ENCODE results near the gene DIP2A. TPM values are rescaled to one million over a fixed set of nuclear protein-coding genes. Genes with fewer than 3 reads are reported as not detected.

The DIP2A gene
- total RNA-seq, 4 donors from 2014 or later, result 19.9 to 40.8 (median 31.1) TPM

DNA sequence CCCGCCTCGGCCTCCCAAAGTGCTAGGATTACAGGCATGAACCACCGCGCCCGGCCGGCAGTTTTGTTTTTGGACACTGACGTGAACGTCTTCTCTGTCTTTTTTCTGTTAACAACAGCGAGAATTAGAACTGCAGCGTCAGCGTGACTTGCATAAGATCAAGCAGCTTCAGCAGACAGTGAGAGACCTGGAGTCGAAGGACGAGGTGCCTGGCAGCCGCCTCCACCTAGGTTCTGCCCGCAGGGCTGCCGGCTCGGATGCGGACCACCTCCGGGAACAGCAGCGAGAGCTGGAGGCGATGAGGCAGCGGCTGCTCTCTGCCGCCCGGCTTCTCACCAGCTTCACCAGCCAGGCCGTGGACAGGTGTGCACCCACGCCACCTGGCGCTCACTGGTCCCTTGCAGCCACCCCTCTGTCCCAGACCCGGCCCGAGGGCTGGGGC lies 22.9 kb upstream of the DIP2A start:
- Histone ChIP-seq H3K4me1 (no peaks in the 10 kb centered on the region), H3K27me3 (no peaks in the 10 kb centered on the region), H3K27ac (no peak overlapping the region), H3K4me3 (no peak overlapping the region), H3K36me3 (peaks cover 0 to 100% of the 10 kb centered on the region in 2 donors), H3K9me3 (no peaks in the 10 kb centered on the region)
- WGBS, 2 donors (ENCODE audit: low coverage in 1 of 2), result 95% methylated on average over 8 of the region's 29 CpGs; no CpG with 5 or more reads in 1 of the 2 donors
- ATAC-seq, result no peak
- no peak for TF ChIP-seq EP300 (IDR thresholded peaks at IDR 0.05)
- TF ChIP-seq POLR2A (IDR thresholded peaks at IDR 0.05), result no peak
- TF ChIP-seq, protein P1, sequence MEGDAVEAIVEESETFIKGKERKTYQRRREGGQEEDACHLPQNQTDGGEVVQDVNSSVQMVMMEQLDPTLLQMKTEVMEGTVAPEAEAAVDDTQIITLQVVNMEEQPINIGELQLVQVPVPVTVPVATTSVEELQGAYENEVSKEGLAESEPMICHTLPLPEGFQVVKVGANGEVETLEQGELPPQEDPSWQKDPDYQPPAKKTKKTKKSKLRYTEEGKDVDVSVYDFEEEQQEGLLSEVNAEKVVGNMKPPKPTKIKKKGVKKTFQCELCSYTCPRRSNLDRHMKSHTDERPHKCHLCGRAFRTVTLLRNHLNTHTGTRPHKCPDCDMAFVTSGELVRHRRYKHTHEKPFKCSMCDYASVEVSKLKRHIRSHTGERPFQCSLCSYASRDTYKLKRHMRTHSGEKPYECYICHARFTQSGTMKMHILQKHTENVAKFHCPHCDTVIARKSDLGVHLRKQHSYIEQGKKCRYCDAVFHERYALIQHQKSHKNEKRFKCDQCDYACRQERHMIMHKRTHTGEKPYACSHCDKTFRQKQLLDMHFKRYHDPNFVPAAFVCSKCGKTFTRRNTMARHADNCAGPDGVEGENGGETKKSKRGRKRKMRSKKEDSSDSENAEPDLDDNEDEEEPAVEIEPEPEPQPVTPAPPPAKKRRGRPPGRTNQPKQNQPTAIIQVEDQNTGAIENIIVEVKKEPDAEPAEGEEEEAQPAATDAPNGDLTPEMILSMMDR (IDR thresholded peaks at IDR 0.05), result no peak
- no peak for TF ChIP-seq POLR2AphosphoS5 (IDR thresholded peaks at IDR 0.05)

DNA sequence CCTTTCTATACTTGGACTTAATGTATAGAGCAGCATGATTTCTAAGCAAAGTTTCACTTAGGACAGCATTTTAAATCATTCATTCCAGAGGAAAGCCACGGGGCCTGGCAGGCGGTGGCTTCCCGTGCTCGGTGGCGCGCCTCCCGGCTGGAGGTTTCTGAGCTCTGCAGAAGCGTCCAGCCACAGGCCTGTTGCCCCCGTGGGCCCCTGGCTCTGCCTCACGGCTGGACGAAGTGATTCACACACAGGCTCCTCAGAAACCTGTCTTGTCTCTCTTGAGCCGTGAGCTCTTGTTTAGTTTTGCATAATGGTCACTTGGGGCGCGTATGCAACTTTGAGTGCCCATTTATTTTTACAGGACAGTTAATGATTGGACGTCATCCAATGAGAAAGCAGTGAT lies 22.1 kb upstream of the DIP2A start:
- no peak overlapping the region for H3K27ac ChIP-seq
- H3K9me3 ChIP-seq, result no peaks in the 10 kb centered on the region
- WGBS, 2 donors (ENCODE audit: low coverage in 1 of 2), result 100% methylated on average over 1 of the region's 15 CpGs; no CpG with 5 or more reads in 1 of the 2 donors
- peaks cover 0 to 100% of the 10 kb centered on the region in 2 donors for H3K36me3 ChIP-seq
- H3K4me1 ChIP-seq, result no peaks in the 10 kb centered on the region
- TF ChIP-seq EP300 (IDR thresholded peaks at IDR 0.05) (no peak), POLR2AphosphoS5 (IDR thresholded peaks at IDR 0.05) (no peak), POLR2A (IDR thresholded peaks at IDR 0.05) (no peak)
- TF ChIP-seq, protein P1 (IDR thresholded peaks at IDR 0.05), result no peak
- no peaks in the 10 kb centered on the region for H3K27me3 ChIP-seq
- H3K4me3 ChIP-seq, result no peak overlapping the region
- ATAC-seq, result no peak

DNA sequence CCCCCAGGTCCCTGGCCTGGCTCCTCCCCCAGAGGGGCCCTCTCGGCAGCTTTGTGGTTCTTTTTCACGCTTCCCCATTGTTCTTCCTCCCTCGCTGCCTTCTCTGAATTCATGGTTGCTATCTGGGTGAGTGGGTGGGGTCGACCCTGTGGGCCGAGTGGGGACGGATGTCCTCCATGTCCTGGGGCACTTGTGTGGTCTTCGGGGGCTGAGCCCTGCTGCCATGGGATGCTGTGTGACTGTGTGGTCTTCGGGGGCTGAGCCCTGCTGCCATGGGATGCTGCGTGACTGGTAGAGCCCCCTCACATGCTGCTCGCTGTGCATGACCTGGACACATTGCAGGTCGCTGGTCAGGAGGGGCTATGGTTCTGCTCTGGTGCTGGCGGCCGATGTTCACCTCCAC lies 21.6 kb upstream of the DIP2A start:
- Histone ChIP-seq H3K4me1 (no peaks in the 10 kb centered on the region), H3K27ac (no peak overlapping the region), H3K4me3 (no peak overlapping the region), H3K27me3 (no peaks in the 10 kb centered on the region), H3K36me3 (peaks cover 0 to 100% of the 10 kb centered on the region in 2 donors), H3K9me3 (no peaks in the 10 kb centered on the region)
- no peak for ATAC-seq
- TF ChIP-seq EP300 (IDR thresholded peaks at IDR 0.05) (no peak), POLR2A (IDR thresholded peaks at IDR 0.05) (no peak), POLR2AphosphoS5 (IDR thresholded peaks at IDR 0.05) (no peak)
- TF ChIP-seq, protein P1 (IDR thresholded peaks at IDR 0.05), result no peak
- WGBS, 2 donors (ENCODE audit: low coverage in 1 of 2), result no CpG with 5 or more reads among the region's 13 CpGs

DNA sequence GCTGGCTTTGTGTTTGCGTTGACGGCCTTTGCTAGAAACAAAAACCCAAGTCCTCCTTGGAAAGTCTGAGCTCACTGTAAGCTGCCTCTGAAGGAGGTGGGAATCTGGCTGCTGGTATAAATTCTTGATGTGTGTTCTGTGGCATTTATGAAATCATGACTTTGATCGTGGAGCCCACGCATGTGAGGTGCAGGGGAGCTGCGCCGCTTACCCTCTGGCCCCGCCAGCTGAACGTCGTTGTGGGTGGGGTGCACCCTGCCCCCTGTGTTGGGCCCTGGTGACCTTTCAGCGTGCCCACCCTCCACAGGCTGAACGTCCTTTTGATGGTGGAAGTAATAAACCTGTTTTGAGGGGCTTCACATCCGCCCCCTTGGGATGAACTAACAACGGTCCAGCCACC lies 21.2 kb upstream of the DIP2A start:
- Histone ChIP-seq H3K27me3 (no peaks in the 10 kb centered on the region), H3K4me1 (no peaks in the 10 kb centered on the region), H3K9me3 (no peaks in the 10 kb centered on the region), H3K36me3 (peaks cover 0 to 100% of the 10 kb centered on the region in 2 donors), H3K4me3 (no peak overlapping the region), H3K27ac (no peak overlapping the region)
- TF ChIP-seq POLR2A (IDR thresholded peaks at IDR 0.05) (no peak), POLR2AphosphoS5 (IDR thresholded peaks at IDR 0.05) (no peak), EP300 (IDR thresholded peaks at IDR 0.05) (no peak)
- TF ChIP-seq, protein P1 (IDR thresholded peaks at IDR 0.05), result no peak
- WGBS, 2 donors (ENCODE audit: low coverage in 1 of 2), result 76 to 93% methylated on average over 5 to 8 of the region's 13 CpGs
- ATAC-seq, result no peak

DNA sequence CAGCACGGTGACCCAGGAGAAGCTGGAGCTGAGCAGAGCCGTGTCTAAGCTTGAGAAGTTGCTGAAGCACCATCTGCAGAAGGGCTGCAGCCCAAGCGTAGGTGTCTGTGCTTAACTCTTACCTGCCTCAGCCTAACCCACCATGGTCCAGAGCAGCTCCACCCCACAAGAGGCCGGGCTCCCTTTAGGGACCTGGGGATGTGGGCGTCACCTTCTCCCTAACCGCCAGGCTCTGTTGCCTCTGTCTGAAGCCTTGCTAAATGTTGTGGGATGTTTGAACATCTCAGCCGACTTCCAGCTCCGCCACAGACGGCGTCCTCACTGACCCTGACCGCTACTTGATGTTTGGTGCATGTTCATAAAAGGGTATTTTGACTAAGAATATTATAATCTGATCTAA lies 20.4 kb upstream of the DIP2A start:
- Histone ChIP-seq H3K4me1 (peaks cover 0 to 5% (median 0%) of the 10 kb centered on the region in 3 donors), H3K27me3 (no peaks in the 10 kb centered on the region), H3K9me3 (no peaks in the 10 kb centered on the region), H3K27ac (no peak overlapping the region), H3K36me3 (peaks cover 0 to 100% of the 10 kb centered on the region in 2 donors), H3K4me3 (no peak overlapping the region)
- TF ChIP-seq POLR2AphosphoS5 (IDR thresholded peaks at IDR 0.05), result no peak
- no peak for TF ChIP-seq POLR2A (IDR thresholded peaks at IDR 0.05)
- no peak for ATAC-seq
- WGBS, 2 donors (ENCODE audit: low coverage in 1 of 2), result 96 to 100% methylated on average over 6 to 11 of the region's 11 CpGs

Measured in gastroesophageal sphincter (tissue), 4 donors.